Left colon (tissue), 2 donors: ENCODE data around the gene IGF2. TPM values are rescaled to one million over a fixed set of nuclear protein-coding genes. Genes with fewer than 3 reads are reported as not detected.
A peak's percentile ranks its signal among the peaks of the same experiment; 100 is the strongest.
"Not testable (repeated sequence)": the region's sequence is repeated elsewhere in the genome, so short reads cannot be mapped to it uniquely, and the experiment has no call there.

Experiments used
- ATAC-seq: fragments of 200-7000 bp; cut with Tn5 transposase; one replicate; pipeline ENCODE4 v1.9.1; 2020; ENCODE audit warnings: mild to moderate bottlenecking, moderate library complexity
- DNase-seq, 2 donors: peaks; one replicate each; pipeline ENCODE4 v3.0.0-alpha.2; 2020
- intact Hi-C, 2 donors: fragments of 100-400 bp; cut with DNase I in 1 of 2; cut with micrococcal nuclease in 1 of 2; formaldehyde crosslinking; loops; one replicate each; pipeline versions ENCODE4 v1.11.2 to v1.14.0; 2022; cut with DNase I, micrococcal nuclease
- long read RNA-seq: library from polyadenylated mRNA; unstranded; transcript quantifications from one replicate; pipeline ENCODE4 v2.0.0, GENCODE V29; 2021
- total RNA-seq, 2 donors: library from RNA; stranded (reverse); fragmentation: NEBNext Ultra II Directional; extraction: Animal tissue kit (Norgen Biotek cat#: 25700); gene quantifications; one replicate each; pipeline ENCODE4 v1.2.1, GENCODE V29; 2021
- donor health status: DM: no; HTN: no; CAD: no.
- donor health status: DM: yes; HTN: yes; CAD: no.

Gene IGF2, protein sequence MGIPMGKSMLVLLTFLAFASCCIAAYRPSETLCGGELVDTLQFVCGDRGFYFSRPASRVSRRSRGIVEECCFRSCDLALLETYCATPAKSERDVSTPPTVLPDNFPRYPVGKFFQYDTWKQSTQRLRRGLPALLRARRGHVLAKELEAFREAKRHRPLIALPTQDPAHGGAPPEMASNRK
- total RNA-seq: 10 to 100 TPM in 1 of 2 donors, 1 to 10 TPM in 1; 7.3 to 10.8 TPM
- long read RNA-seq, partial matches to known transcripts: 0 of 1 reads
- long read RNA-seq, other reads (novel, unspliced or antisense): 0 of 1 reads

- DNase-seq (no peak), ATAC-seq (no peak)
- intact Hi-C loops: no loop called here
Measured at GRCh38 chr11:2139123-2139521, at the start of gene IGF2. TSS of gene IGF2 (minus strand) at chr11:2139389. CDS start at chr11:2135523, 3,866 bp downstream.

GRCh38 chr11:2188745-2189144 lies 49.6 kb upstream of the IGF2 start:
- DNase-seq (no peak), ATAC-seq (no peak)
- intact Hi-C loops: no loop called here

DNA sequence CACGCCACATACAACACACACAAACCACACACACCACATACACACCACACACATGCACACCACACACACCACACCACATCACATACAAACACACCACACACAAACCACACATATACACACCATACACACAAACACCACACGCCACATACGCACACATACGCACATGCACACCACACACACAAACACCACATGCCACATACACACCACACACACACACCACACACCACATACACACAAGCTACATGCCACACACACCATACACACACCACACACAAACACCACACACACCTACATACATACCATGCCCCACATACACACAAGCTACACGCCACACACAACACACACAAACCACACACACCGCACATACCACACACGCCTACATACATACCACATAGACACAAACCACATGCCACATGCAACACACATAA lies 48.1 kb upstream of the IGF2 start:
- ATAC-seq (no peak), DNase-seq (no peak)
- intact Hi-C loops: no loop called here

DNA sequence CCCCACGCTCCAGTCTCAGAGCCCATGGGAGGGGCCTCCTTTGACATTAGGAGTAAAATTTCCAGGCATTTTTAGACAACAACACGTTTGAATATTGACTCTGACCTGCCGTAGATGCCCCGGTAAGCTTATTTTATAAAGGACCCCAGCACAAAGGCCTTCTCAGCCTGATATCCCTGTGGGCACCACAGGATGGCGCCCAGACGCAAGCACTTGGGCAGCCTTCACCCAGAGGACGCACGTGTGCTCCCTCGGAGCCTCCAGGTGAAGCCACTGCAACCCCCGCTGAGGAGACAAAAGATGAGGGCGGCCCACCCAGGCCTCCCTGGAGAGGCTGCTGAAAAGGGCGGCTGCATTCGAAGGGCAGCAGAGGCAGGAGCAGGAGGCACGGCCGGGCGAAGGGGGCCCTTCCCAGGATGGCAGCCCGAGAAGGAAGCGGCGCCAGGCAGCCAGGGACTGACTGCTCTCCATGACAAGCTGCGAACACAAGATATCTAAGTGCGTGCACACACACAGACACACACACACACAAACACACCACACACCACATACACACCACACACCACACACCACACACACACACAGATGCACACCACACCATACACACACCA lies 47.6 kb upstream of the IGF2 start:
- ATAC-seq: peak; percentile 84
- DNase-seq: peak in 1 of 2 donors; percentile 46
- intact Hi-C loops: no loop called here

DNA sequence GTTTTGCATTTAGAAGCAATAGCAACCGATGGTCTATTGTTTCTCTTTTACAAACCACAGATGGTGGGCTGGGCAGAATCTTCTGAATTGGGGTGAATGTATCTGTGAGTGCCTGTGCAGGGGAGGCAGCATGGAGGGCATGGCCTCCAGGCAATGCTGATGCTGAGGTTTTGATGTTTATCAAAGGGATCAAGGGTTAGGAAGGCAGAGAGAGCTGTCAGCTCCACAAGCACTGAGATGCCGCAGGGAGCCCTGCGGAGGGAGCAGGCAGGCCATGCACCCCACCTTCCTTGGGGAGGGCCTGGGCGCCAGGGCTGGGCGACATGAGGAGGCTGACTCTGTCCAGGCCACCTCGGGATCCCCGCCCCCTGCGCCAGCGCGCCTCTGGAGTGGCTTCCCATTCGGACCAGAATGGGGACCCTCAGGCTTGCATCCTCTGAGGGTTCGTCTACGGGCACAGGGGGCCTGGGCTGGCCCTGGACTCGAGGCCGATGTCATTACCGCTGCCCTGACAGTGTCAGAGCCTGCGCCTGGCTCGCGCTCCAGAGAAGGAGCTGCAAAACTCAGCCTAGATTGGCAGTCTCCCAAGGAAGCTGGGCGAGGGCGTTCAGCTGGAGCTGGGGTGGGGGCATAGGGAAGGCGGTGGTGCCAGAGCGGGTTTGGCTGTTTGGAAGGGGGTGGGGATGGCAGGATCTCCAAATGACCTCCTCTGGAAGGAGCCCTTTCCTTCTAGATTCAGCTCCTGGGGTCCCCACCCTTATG lies 46.3 kb upstream of the IGF2 start:
- DNase-seq: no peak
- intact Hi-C loops: no loop called here

GRCh38 chr11:2182692-2183474 lies 43.7 kb upstream of the IGF2 start:
- DNase-seq (no peak), ATAC-seq (no peak)
- intact Hi-C loops: no loop called here

More for the DNA sequence above, 46.3 kb upstream of the IGF2 start:
- no peak for ATAC-seq

DNA sequence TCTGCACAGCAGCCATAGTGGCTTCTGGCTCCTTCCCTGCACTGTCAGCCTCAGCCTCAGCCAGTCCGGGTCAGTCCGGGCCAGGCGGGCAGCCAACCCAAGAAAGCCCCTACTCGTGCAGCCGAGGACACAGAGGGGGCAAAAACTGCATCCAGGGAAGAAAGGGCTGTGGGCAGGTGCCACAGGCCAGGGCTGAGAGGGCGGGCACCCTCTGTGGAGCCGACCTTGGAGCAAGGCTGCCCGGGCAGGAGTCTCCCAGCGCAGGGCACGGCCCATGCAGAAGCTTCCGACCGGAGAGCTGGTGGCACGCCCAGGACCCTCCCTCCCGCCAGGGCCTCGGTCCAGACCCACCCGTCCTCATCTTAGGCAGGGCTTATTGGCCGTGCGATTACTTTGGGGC lies 42.9 kb upstream of the IGF2 start:
- no peak for ATAC-seq
- intact Hi-C loops: no loop called here
- DNase-seq: no peak

DNA sequence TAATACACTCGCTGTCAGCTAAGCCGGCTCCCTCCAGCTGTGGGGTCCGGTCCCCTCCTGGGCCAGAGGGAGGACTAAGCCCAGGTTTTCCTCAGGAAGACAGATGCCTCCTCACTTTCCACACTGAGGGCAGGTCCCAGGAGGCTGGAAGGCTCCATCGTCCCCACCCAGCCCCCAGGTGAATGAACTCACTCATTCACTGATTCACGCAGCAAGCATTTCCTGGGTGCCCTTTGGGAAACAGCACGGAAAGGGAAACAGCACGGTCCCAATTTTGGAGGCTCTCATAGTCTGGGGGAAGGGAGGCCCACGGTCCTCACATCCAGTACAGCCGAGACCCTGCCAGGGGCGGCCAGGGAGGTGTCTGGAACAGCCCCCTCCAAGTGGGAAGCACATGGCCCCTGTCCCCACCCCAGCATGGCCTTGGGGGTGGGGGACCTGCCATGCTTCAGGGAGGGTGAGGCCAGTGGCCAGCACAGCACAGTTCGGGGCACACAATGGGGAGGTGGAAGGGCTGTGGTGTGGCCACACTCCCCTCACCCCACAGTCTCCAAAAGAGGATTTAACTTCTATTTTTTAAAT lies 41.7 kb upstream of the IGF2 start:
- ATAC-seq (no peak), DNase-seq (no peak)
- intact Hi-C loops: no loop called here

DNA sequence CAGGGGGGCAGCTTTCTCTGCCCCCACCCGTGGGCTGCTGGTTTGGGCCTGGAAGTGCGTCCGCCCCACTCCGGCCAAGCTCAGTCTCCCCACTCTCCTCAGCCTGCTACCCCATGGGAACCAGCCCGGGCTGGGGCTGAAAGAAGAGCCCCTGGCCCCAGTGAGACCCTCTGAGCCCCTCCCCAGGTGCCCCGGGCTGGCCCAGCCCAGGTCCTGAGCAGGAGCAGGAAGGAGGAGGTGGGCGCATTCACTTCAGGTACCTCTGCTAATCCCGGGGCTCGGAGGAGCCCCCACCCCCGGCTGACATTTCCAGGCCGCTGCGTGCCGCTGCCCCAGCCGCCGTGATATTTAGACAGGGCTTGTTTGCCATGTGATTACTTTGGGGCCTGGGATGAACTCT lies 41.2 kb upstream of the IGF2 start:
- DNase-seq (no peak), ATAC-seq (no peak)
- intact Hi-C loops: no loop called here

- intact Hi-C loops: no loop called here
- DNase-seq (no peak), ATAC-seq (no peak)
Measured at GRCh38 chr11:2179516-2179915, 40.3 kb upstream of the IGF2 start.

DNA sequence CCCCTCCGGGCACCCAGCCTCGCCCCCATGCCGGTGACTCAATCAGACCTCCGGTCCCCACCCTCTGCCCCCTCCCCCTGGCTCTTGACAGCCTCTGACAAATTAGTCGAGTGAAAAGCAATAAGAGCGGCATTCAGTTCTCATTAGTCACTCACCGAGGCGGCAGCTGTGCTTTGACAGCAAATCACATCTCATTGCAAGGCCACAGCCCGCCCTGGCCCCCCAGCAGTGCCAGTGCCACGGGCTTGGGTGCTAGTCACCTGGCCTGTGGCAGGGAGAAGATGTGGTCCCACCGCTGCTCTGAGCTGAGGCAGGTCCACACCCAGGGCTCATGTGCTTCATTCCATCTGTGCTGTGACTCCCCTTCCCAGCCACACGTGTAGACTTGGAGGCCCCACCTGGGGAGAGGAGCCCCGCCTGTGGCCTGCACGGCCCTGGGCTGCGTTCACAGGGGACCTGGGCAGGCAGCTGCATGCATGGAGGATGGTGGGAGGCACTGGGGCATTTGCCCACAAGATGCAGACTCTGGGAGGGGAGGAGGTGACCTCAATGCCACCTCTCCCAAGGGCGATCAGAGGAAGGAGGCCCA lies 39.8 kb upstream of the IGF2 start:
- no peak for ATAC-seq
- intact Hi-C loops: no loop called here
- DNase-seq: no peak

DNA sequence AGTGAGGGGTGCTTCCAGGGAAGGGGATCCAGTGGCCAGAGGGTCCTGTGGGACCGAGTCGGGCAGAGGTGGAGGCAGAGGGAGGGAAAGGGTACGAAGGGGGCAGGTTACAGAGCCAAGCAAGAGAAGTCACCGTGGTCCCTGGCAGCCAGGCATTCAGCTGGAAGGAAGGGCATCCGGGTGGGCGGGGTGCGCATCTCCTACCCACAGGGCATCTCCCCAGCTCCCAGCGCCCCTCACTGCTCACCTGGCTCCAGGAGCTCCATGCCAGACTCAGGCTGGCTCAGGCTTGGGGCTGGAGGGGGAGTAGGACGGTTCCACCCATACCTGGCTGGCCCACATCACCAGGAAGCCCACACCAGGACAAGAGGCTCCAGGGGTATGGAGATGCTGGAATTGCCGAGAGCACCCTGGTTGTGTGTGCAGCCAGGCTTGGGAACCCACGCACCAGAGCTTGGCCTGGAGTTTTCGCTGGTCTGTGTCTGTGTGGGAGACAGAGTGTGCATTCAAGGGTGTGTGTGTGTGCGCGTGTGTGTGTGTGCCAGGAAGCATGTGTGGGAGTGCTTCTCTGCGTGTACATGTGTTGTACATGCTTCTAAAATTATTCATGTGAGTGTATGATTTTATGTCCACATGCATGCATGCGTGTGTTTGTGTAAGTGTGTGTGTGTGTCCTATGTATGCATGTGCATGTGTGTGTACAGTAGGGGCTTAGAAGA lies 39.0 kb upstream of the IGF2 start:
- intact Hi-C loops, DNase-seq, ATAC-seq: not testable (repeated sequence)

DNA sequence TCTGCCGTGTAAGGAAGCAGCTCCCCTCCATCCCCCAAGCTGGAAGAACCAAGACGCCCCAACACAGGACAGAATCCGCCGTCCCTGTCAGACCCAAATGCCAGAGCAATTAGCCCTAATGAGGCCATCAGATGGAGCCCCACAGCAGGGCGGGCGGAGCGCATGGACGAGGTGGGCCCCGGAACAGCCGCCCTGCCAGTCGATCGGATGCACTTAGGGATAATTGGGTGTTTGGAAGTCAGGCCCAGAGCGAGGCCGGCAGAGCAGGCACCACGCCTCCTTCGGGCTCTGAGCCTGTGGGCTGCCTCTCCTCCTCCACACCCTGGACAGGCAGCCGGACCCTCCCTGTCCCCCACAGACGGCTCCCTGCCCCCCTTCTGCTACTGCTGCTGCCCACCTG lies 37.9 kb upstream of the IGF2 start:
- ATAC-seq (no peak), DNase-seq (no peak)
- intact Hi-C loops: no loop called here

GRCh38 chr11:2176389-2176900 lies 37.3 kb upstream of the IGF2 start:
- DNase-seq (no peak), ATAC-seq (no peak)
- intact Hi-C loops: no loop called here

GRCh38 chr11:2175659-2176058 lies 36.5 kb upstream of the IGF2 start:
- ATAC-seq: no peak
- no peak for DNase-seq
- intact Hi-C loops: no loop called here

DNA sequence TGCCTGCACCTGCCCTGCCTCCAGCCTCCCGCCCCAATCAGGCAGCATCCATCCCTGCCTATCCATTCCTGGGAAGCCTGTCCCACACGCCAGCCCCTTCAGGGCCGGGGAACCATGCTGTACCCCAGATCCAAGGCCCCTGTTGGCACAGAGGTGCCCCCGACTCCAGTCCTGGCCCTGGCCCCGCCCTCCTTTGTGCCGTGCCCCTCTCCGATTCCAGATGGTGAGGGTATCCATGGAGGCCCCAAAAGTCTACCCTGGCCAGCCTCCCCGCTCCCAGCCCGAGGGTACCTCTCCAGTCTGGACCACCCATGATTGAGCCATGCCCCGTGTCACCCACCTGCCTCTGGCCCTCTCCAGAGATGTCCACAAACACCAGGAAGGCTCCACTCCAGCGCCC lies 35.2 kb upstream of the IGF2 start:
- DNase-seq: no peak
- ATAC-seq: no peak
- intact Hi-C loops: no loop called here

DNA sequence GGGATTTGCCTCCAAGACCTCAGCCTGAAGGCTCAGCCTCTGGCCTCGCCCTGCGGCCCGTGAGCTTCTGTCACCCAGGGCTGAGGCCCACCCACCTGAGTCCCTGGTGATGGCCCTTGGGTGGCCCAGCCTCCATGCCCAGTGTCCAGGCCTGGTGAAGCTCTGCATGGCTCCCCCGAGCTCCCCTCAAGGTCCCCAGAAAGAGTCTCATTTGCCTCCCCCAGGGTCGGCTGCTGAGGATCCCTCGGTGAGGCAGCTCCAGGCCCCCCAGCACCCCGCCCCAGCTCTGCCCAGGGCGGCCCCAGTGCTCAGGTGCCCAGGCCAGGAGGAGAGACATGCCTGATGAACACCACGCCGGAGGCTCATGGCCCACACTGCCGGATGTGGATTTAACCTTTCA lies 34.6 kb upstream of the IGF2 start:
- intact Hi-C loops: no loop called here
- DNase-seq: no peak
- no peak for ATAC-seq

DNA sequence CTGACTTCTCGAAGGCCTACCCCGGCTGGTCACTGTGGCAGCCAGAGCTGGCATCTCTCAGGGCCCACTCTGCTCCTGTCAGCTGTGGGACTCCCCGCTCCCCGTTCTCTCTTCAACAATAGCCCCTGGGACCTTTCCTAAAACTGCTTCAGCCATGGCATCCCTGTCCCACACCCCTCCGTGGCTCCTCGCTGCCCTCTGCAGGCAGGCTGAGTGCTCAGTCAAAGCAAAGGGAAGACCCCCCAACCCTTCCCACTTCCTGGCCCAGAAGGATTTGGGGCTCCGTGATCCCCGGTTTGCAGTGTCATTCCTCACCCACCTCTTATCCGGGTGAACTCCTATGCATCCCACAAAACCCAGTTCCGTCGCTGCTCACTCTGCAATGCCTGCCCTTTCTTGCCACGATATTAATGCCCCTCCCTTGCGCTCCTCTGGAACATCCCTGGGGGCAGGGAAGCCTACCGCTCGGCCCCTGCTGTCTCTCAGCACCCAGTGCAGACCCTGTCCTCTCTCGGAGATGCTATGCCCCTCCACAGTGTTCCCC lies 34.0 kb upstream of the IGF2 start:
- DNase-seq: no peak
- intact Hi-C loops: no loop called here
- ATAC-seq: no peak
